HG02798 (cell line): ENCODE results near the gene OR1I1.
"Not testable (repeated sequence)": the region's sequence is repeated elsewhere in the genome, so short reads cannot be mapped to it uniquely, and the experiment has no call there.

Experiments
- ATAC-seq: cut with Tn5 transposase; IDR thresholded peaks from one replicate; pipeline ENCODE4 v1.9.1; 2021; ENCODE audit warnings: mild to moderate bottlenecking; ENCODE audit not compliant: unreplicated experiment, poor library complexity

Gene OR1I1, protein sequence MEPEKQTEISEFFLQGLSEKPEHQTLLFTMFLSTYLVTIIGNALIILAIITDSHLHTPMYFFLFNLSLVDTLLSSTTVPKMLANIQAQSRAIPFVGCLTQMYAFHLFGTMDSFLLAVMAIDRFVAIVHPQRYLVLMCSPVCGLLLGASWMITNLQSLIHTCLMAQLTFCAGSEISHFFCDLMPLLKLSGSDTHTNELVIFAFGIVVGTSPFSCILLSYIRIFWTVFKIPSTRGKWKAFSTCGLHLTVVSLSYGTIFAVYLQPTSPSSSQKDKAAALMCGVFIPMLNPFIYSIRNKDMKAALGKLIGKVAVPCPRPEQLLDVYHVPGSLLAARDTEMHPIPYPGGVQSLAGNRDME

DNA sequence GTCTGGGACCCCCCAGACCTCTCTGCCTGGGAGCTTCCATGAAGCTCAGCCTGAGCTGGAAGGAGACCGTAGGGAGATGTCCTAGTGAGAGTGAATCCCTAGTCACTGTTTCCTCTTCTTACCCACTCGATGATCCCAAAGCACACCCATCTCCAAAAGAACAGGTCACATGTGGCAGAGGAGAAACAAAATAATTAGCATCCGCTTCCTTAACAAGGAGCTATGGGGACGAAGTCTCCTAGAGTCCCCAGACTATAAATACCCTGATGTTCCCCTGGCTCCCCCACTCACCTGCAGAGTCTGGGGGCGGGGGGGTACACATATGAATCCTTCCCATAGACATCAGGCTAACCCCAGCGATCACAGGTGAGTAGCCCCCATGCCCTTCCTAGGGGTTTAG is at the start of gene OR1I1:
TSS of gene OR1I1 (plus strand) at position 301 of the 400 bp plus-strand sequence. CDS start 4,855 bp downstream, outside the sequence.
- no peak for ATAC-seq

DNA sequence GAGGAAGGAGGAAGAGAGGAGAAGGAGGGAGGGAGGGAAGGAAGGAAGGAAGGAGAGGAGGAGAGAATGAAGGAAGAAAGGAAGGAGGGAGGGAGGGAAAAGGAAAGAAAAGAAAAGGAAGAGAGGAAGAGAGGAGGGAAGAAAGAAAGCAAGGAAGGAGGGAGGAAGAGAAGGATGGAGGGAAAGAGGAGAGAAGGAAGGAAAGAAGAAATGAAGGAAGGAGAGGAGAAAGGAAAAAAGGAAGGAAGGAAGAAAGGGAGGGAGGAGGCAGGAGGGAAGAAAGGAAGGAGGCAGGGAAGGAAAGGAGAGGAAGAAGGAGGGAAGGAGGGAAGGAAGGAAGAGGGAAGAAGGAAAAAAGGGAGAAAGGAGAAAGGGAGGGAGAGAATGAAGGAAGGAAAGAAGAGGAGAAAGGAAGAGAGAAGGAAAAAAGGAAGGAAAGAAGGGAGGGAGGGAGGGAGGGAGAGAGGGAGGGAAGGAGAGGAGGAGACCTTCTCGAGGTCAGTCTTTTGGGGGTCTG is 46.2 kb upstream of the OR1I1 start:
- ATAC-seq = no peak

DNA sequence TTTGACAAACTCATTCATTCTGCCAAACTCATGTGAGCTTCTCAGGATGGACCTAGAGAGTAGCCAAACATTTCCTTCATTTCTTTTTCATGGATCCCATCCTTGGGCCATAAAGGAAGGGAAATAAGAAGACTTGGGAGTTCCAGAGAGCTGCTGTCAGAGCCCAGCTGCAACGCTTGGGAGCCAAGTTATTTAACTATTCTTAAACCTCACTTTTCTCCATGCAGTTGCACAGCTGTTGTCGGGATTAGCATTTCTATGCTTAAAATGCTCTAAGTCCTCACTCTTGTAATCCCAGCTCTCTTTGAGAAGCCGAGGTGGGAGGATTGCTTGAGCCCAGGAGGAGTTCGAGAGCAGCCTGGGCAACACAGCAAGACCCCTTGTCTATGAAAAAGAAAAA is 44.4 kb upstream of the OR1I1 start:
- ATAC-seq = no peak

DNA sequence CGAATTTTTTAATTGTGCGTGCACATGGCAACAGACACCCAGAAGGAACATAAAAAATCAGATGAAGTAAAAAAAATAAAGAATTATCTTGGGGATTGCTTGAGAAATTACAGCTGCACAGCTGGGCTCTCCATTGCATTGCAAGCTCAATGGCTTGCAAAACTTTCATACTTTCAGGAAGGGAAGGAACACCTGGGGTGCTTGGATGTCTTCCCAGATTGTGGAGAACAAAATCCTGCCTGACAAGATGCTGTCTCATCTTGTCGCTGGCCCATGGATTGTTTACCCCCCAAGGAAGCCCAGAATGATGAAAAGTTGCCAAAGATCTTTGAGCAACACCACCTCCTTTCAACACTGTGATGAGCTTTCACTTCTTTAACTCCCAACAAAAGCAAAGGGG is 43.7 kb upstream of the OR1I1 start:
- no peak for ATAC-seq

DNA sequence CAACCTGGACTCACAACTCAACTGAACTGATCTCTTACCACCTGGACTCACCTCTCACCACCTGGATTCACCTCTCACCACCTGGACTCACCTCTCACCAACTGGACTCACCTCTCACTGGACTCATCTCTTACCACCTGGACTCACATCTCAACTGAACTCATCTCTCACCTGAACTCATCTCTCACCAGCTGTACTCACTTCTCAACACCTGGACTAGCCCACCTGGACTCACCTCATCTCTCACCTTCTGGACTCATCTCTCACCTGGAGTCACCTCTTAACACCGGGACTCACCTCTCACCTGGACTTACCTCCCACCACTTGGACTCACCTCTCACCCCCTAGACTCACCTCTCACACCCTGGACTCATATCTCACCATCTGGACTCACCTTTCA is 40.0 kb upstream of the OR1I1 start:
- ATAC-seq = no peak

DNA sequence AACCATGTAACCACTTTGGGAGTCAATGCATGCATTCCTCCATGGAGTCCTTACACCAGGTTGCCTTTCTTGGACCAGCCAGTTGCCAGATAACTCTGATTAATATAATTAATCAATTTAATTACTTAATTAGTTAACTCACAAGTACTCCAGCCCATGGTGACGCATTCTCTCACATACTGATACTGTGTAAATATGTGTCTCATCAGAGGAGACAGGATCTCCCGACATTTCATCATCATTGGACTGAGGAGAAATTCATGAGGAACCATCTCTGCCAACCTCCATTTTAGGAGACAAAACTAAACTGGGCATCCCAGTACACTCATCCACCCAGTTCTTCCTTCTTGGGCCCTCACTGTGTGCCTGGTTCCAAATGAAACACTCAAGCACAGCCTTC is 39.2 kb upstream of the OR1I1 start:
- no peak for ATAC-seq

DNA sequence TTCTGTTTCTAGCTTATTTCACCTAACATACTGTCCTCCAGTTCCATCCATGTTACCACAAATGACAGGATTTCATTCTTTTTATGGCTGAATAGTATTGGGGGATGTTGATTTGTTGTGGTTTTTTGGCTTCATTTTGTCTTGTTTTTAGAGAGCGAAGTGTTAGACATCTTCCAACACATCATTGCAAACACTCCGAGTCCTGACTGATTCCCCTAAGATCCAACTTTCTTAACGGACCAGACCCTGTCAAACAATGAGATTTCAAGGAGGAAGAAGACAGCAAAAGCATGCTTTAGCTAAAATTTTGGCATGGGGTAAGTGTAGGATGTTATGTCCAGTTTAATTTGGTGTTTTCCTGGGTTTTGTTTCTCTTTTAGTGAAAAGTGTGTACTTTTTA is 36.5 kb upstream of the OR1I1 start:
- ATAC-seq = no peak

DNA sequence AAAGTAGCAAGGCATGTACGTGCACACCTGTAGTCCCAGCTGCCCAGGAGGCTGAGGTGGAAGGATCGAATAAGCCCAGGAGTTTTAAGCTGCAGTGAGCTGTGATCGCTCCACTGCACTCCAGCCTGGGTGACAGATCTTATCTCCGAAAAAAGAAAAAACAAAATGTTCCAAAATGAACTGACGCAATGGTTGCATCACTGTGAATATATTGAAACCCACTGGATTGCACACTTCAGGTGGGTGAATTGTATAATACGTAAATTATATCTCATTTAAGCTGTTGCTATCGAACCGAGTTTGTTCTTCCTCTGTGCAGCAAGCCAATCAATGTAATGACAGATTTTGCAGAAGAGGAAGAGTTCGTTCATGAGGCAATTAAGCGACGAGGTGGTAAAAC is 34.3 kb upstream of the OR1I1 start:
- ATAC-seq = no peak

DNA sequence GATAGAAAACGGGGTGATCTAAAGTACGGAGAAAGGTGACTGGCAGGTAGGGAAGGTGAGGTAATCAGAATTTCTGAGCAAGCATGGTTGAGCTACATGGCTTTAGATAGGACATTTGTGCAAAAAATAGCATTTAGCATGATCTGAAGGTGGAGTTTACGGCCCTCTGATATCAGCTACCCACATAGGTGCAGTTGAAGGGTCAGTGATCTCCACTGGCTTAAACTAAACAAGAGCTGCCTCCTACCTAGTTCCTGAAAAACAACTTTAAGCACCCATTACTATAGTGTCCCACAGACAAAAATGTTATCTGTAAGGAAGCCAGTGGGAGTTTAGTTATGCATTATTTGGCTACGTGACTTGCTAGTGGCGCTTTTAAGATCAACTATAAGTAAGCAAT is 33.9 kb upstream of the OR1I1 start:
- ATAC-seq = no peak

DNA sequence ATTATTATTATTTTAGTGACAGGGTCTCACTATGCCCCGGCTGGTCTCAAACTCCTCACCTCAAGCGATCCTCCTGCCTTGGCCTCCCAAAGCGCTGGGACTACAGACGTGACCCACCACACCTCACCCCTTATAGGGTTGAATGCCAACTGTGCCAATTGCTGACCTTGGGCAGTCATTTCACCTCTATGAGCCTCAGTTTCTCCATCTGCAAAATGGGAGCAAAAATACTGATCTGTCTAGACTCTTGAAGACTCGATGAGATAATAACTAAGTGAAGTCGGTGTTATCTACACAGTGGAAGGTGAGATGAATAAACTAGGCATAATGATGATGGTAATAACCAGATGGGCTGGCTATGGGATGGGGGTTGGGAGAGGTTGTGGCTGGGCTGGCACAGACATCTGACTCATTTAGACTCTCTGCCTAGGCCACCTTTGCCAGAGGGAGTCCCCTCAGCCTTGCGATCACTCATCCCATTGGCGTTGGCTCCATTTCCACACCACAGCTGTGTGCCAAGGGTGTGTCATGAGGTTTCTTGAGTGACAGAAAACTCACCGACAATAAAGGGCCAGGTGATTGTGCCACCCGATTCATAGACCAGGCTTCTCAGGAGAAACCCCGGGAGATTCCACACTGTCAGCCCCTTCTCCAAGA is 33.0 kb upstream of the OR1I1 start, which contains the start of gene CASP14:
TSS of gene CASP14 (plus strand) at position 596 of the 657 bp plus-strand sequence. CDS start 2,772 bp downstream, outside the sequence.
- ATAC-seq = no peak

DNA sequence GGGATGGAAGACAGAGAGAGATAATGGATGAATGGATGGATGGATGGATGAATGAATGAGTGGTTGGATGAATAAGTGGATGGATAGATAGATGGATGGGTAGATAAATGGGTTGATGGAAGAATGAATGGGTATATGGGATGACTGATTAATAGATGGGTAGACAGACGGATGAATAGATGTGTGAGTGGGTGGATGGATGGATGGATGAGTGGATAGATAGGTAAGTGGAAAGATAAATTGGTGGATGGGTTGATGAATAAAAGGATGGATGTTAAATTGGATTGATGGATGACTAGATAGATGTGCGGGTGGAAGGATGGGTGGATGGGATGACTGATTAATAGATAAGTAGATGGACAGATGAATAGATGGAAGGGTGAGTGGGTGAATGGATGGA is 31.4 kb upstream of the OR1I1 start:
- no peak for ATAC-seq

DNA sequence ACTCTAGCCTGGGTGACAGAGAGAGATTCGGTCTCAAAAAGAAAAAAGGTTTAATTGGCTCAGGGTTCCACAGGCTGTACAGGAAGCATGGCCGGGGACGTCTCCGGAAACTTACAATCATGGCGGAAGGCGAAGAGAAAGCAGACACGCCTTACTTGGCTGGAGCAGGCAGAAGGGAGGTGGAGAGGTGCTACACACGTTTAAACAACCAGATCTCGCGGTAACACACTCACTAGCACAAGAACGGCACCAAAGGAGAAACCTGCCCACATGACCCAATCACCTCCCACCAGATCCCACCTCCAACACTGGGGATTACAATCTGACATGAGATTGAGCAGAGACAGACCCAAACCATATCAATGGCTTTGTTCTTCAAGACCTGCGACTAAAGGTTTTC is 20.0 kb upstream of the OR1I1 start:
- ATAC-seq = no peak

DNA sequence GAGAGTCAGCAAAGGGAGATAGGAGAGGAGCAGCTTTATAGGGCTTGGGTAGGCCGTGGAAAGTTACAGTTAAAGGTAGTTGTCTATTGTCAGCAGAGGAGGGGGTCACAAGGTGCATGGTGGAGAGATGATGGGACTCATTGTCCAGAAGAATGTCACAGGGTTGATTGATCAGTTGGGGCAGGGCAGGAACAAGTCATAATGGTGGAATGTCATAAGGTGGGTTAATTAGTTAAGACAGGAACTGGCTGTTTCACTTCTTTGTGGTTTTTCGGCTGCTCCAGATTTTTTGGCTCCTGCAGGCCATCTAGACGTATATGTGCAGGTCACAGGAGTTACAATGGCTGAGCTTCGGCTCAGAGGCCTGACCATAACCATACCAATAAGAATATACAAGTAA is 11.6 kb upstream of the OR1I1 start:
- ATAC-seq = not testable (repeated sequence)

DNA sequence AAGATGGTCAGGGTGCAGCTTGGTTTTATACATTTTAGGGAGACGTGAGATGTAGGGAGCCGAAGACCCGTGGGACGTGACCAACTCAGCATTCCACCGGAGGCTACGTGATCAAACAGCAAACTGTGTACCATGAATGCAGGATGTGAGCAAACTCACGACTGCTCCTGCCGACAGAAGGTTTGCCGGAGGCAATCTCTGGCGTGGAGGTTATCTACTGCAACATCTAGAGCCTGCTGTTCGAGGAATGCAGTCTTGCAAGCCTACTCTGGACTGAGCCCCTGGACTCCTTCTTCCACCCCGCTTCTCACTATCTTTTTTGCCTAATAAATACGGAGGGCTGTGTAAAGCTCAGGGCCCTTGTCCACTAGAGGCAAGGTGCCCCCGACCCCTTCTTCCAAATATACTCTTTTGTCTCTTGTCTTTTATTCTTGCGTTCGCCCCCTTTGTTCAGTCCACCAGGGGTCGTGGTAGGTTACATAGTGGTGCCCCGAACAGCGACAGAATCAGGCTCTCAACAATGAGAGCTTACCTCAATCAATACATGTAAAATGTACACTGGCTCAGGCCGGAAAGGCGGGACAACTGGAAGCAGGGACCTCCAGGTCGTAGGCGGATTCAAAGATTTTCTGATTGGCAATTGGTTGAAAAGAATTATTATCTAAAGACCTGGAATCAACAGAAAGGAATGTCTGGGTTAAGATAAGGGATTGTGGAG is 8.9 kb upstream of the OR1I1 start:
- no peak for ATAC-seq

DNA sequence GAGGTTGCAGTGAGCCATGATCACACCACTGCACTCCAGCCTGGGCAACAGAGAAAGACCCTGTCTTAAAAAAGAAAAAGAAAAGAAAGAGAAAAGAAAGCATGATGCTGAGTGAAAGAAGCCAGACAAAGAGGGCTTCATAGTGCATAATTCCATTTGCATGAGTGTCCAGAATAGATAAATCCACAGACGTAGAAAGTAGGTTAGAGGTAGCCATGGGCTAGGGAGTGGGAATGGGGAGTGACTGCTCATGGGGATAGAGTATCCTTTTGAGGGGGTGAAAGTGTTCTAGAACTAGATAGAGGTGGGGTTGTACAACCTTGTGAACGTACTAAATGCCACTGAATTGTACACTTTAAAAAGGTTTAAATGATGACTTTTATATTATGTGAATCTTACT is 7.6 kb upstream of the OR1I1 start:
- ATAC-seq = no peak

DNA sequence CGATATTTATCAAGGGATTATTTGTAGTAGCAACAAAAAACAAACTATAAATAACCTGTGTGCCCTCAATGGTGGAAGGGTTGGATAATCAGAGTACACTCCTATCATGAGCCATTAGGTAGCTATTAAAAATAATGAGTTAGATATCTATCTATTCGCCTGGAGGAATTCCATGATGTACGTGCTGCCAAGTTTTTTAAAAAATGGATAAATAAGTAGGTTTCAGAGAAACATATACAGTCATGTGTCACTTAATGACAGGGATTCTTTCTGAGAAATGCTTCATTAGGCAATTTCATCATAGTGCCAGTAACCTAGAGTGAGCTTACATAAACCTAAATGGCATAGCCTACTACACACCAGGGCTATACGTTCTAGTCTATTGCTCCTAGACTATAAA is 6.2 kb upstream of the OR1I1 start:
- ATAC-seq = no peak

DNA sequence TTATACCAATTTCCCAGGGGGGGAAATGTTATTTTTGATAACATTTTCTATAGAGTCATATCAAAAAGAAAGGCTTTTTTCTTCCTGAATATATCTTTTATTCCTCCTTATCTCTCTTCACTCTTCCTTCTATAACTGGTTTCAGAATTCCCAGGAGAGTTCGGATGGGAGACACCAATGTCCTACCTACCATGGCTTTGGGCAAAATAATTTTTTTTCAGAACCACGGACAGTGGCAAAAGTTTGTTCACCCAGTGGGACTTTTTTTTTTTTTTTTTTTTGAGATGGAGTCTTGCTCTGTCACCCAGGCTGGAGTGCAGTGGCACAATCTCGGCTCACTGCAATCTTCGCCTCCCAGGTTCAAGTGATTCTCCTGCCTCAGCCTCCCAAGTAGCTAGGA is 2.0 kb upstream of the OR1I1 start:
- not testable (repeated sequence) for ATAC-seq

DNA sequence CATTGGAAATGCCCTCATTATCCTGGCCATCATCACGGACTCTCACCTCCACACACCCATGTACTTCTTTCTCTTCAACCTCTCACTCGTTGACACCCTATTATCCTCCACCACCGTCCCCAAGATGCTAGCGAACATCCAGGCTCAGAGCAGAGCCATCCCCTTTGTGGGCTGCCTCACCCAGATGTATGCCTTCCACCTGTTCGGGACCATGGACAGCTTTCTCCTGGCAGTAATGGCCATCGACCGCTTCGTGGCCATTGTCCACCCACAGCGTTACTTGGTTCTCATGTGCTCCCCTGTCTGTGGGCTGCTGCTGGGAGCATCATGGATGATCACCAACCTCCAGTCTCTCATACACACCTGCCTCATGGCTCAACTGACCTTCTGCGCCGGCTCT is 5.2 kb downstream of the OR1I1 start:
- ATAC-seq = no peak

DNA sequence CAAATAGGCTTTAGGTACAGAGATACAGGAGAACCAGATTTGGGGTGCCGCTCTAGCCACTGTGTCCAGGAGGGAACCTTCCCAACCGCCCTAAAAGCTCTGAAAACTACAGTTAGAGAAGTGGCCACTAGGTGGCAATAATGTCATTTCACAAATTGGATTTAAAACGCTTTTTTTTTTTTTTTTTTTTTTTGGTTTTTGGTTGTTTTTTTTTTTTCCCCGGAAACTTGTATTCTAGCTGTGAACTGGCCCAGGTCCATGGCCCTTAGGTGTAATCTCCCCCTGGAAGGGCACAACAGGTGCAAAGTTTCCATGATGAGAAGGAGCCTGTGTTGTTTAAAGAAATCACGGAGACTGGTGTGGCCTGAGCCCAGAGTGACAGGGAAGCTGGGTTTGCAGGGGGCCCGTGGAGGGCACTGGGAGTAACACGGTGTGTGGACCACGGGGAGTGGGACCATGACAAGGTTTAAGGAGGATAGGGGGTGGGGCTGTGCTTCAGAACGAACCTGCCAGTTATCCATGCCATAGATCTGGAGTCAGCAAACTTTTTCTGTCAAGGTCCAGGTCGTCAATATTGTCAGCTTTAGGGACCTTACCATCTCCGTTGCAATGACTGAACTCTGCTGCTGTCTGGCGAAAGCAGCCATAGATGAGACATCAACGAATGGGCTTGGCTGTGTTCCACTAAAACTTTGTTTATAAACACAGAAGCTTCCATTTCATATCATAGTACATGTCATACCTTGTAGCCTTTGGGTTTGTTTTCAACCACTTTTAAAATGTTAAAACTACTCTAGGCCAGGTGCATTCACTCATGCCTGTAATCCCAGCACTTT is 10.1 kb downstream of the OR1I1 start:
- no peak for ATAC-seq

DNA sequence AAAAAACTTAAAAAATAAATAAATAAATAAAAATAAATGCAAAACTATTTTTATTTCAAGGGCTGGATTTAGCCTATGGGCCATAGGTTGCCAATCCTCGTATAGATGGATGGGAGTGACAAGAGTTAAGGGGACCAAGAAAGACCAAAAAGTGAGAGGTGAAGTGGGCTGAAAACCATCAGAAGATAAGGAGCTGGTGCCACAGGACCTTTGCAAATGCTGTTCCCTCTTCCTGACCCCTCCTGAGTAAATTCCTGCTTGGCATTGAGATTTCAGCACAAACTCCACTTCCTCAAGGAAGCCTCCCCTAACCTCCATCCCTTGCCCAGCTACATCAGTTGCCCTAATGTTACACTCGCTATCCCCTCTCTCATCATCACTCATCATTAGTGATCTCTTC is 11.0 kb downstream of the OR1I1 start:
- no peak for ATAC-seq
